Neural cell (in vitro differentiated cells): Measurements from ENCODE around the gene BTNL8. TPM values are rescaled to one million over a fixed set of nuclear protein-coding genes. Genes with fewer than 3 reads are reported as not detected.

Experiments
- H2AFZ ChIP-seq: fragments of 200-600, 300-800 bp; sonication (generic), shearing (Covaris generic); 2 replicates; pipeline ENCODE4 v1.6.0; 2014; ENCODE audit warnings: low read depth, mild to moderate bottlenecking, antibody characterized with exemption, low read length, moderate library complexity
- H3F3A ChIP-seq: fragments of 200-600 bp; shearing (Covaris generic); 2 replicates; pipeline ENCODE4 v1.6.1; 2016; ENCODE audit warnings: mild to moderate bottlenecking, moderate library complexity, mixed read lengths, antibody characterized with exemption, low read length; ENCODE audit not compliant: insufficient read depth, poor library complexity, severe bottlenecking
- H3K27ac ChIP-seq: fragments of 200-600, 300-800 bp; sonication (generic), shearing (Covaris generic); 2 replicates; pipeline ENCODE4 v1.5.1; 2014; ENCODE audit warnings: mild to moderate bottlenecking, low read length, moderate library complexity
- H3K27me3 ChIP-seq: fragments of 300-800, 200-600 bp; sonication (generic), shearing (Covaris generic); 2 replicates; pipeline ENCODE4 v1.6.0; 2014; ENCODE audit warnings: mild to moderate bottlenecking, low read depth, low read length, moderate library complexity; ENCODE audit not compliant: insufficient read depth
- H3K36me3 ChIP-seq: fragments of 300-800, 200-600 bp; sonication (generic), shearing (Covaris generic); 2 replicates; pipeline ENCODE4 v1.5.1; 2014; ENCODE audit warnings: mild to moderate bottlenecking, antibody characterized with exemption, low read length, moderate library complexity; ENCODE audit not compliant: insufficient read depth
- H3K4me2 ChIP-seq: fragments of 300-800, 200-600 bp; sonication (generic), shearing (Covaris generic); 2 replicates; pipeline ENCODE4 v1.6.0; 2014; ENCODE audit warnings: mild to moderate bottlenecking, low read length
- H3K4me3 ChIP-seq: fragments of 300-800, 200-600 bp; sonication (generic), shearing (Covaris generic); 2 replicates; pipeline ENCODE4 v1.5.1; 2014; ENCODE audit warnings: mild to moderate bottlenecking, low read length, moderate library complexity
- H3K79me2 ChIP-seq: fragments of 200-600 bp; shearing (Covaris generic); replicated peaks from 2 replicates; pipeline ENCODE4 v1.6.0; 2014; ENCODE audit warnings: mild to moderate bottlenecking, low read length, moderate library complexity; ENCODE audit not compliant: insufficient read depth
- H3K9ac ChIP-seq: fragments of 300-800, 200-600 bp; sonication (generic), shearing (Covaris generic); 2 replicates; pipeline ENCODE4 v1.6.1; 2016; ENCODE audit warnings: mild to moderate bottlenecking, low read length, mixed read lengths
- H3K9me2 ChIP-seq: fragments of 200-600 bp; shearing (Covaris generic); 2 replicates; pipeline ENCODE4 v1.6.1; 2016; ENCODE audit warnings: mild to moderate bottlenecking, low read length, mixed read lengths; ENCODE audit not compliant: insufficient read depth
- H3K9me3 ChIP-seq: fragments of 200-600, 300-800 bp; sonication (generic), shearing (Covaris generic); 2 replicates; pipeline ENCODE4 v1.6.1; 2016; ENCODE audit warnings: mild to moderate bottlenecking, mixed run types, low read length, moderate library complexity, mixed read lengths
- H4K20me1 ChIP-seq: fragments of 200-600 bp; shearing (Covaris generic); 2 replicates; pipeline ENCODE4 v1.6.1; 2016; ENCODE audit warnings: mild to moderate bottlenecking, mixed run types; ENCODE audit not compliant: insufficient read depth
- EP300 ChIP-seq: fragments of 450-650 bp; conservative IDR thresholded peaks from 2 replicates; pipeline ENCODE4 v1.6.1; 2014; ENCODE audit warnings: antibody characterized with exemption, mild to moderate bottlenecking, moderate library complexity; ENCODE audit not compliant: poor library complexity, severe bottlenecking
- EZH2 ChIP-seq: fragments of 200-600, 300-800 bp; shearing (Covaris generic), sonication (generic); IDR thresholded peaks from 2 replicates; pipeline ENCODE4 v1.6.1; 2014; ENCODE audit warnings: antibody characterized with exemption, low read length, borderline replicate concordance, mild to moderate bottlenecking; ENCODE audit not compliant: insufficient read depth, poor library complexity, severe bottlenecking
- MXI1 ChIP-seq: fragments of 450-650 bp; conservative IDR thresholded peaks from 2 replicates; pipeline ENCODE4 v1.6.1; 2014; ENCODE audit warnings: antibody characterized with exemption, mild to moderate bottlenecking; ENCODE audit not compliant: poor library complexity, severe bottlenecking
- POLR2AphosphoS5 ChIP-seq: IDR thresholded peaks from 2 replicates; pipeline ENCODE4 v1.6.1; 2012
- RAD21 ChIP-seq: fragments of 450-650 bp; conservative IDR thresholded peaks from 2 replicates; pipeline ENCODE4 v1.6.1; 2014; ENCODE audit warnings: antibody characterized with exemption, mild to moderate bottlenecking, moderate library complexity
- SMC3 ChIP-seq: fragments of 450-650 bp; conservative IDR thresholded peaks from 2 replicates; pipeline ENCODE4 v1.6.1; 2014; ENCODE audit warnings: antibody characterized with exemption, mild to moderate bottlenecking, moderate library complexity; ENCODE audit not compliant: poor library complexity
- TAF1 ChIP-seq: IDR thresholded peaks from 2 replicates; pipeline ENCODE4 v1.6.1; 2012; ENCODE audit warnings: low read depth
- polyA plus RNA-seq: library from polyadenylated mRNA; depleted of rRNA; stranded (reverse); fragments of >200 nt; gene quantifications from 2 replicates; pipeline ENCODE4 v1.2.3, GENCODE V29; 2014
- TF ChIP-seq, protein P1 (sequence below): IDR thresholded peaks from 2 replicates; pipeline ENCODE4 v1.6.1; 2012; ENCODE audit warnings: borderline replicate concordance
- TF ChIP-seq, protein P2 (sequence below): fragments of 450-650 bp; IDR thresholded peaks from 2 replicates; pipeline ENCODE4 v1.5.1; 2014; ENCODE audit warnings: antibody characterized with exemption, mild to moderate bottlenecking, moderate library complexity; ENCODE audit not compliant: poor library complexity, severe bottlenecking

BTNL8 gene
- polyA plus RNA-seq, 1 donor from 2014 or later: not detected

DNA sequence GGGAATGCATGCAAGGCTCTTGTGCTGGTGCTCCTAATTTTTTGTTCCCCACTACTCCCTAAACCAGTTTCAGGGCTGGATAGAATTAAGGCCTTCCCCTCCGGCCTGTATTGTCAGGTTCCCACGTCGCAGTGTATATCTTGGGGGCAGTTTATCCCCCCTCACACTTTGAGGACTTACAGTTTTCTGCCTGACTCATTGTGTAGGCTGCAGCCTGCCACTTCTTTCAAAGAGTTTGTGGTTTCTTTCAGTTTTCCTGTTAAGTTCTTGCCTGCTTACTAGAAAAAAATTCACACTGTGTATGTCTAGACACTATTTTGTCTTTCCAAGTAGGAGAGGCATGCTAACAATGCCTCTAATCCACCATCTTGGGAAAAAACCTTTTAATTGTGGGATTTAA is 61.2 kb downstream of the BTNL8 start:
- no peaks in the 10 kb centered on the region for H3K27me3 ChIP-seq
- H2AFZ ChIP-seq: no peak overlapping the region
- TF ChIP-seq RAD21: no peak
- no peak for TF ChIP-seq EZH2
- TF ChIP-seq SMC3: no peak
- TF ChIP-seq EP300: no peak
- TF ChIP-seq, protein P1, sequence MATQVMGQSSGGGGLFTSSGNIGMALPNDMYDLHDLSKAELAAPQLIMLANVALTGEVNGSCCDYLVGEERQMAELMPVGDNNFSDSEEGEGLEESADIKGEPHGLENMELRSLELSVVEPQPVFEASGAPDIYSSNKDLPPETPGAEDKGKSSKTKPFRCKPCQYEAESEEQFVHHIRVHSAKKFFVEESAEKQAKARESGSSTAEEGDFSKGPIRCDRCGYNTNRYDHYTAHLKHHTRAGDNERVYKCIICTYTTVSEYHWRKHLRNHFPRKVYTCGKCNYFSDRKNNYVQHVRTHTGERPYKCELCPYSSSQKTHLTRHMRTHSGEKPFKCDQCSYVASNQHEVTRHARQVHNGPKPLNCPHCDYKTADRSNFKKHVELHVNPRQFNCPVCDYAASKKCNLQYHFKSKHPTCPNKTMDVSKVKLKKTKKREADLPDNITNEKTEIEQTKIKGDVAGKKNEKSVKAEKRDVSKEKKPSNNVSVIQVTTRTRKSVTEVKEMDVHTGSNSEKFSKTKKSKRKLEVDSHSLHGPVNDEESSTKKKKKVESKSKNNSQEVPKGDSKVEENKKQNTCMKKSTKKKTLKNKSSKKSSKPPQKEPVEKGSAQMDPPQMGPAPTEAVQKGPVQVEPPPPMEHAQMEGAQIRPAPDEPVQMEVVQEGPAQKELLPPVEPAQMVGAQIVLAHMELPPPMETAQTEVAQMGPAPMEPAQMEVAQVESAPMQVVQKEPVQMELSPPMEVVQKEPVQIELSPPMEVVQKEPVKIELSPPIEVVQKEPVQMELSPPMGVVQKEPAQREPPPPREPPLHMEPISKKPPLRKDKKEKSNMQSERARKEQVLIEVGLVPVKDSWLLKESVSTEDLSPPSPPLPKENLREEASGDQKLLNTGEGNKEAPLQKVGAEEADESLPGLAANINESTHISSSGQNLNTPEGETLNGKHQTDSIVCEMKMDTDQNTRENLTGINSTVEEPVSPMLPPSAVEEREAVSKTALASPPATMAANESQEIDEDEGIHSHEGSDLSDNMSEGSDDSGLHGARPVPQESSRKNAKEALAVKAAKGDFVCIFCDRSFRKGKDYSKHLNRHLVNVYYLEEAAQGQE: no peak
- TF ChIP-seq, protein P2, sequence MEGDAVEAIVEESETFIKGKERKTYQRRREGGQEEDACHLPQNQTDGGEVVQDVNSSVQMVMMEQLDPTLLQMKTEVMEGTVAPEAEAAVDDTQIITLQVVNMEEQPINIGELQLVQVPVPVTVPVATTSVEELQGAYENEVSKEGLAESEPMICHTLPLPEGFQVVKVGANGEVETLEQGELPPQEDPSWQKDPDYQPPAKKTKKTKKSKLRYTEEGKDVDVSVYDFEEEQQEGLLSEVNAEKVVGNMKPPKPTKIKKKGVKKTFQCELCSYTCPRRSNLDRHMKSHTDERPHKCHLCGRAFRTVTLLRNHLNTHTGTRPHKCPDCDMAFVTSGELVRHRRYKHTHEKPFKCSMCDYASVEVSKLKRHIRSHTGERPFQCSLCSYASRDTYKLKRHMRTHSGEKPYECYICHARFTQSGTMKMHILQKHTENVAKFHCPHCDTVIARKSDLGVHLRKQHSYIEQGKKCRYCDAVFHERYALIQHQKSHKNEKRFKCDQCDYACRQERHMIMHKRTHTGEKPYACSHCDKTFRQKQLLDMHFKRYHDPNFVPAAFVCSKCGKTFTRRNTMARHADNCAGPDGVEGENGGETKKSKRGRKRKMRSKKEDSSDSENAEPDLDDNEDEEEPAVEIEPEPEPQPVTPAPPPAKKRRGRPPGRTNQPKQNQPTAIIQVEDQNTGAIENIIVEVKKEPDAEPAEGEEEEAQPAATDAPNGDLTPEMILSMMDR: no peak
- no peak for TF ChIP-seq POLR2AphosphoS5
- TF ChIP-seq TAF1: no peak
- TF ChIP-seq MXI1: no peak
- no peak overlapping the region for H3K4me2 ChIP-seq
- H3K9me3 ChIP-seq: no peaks in the 10 kb centered on the region
- H4K20me1 ChIP-seq: no peaks in the 10 kb centered on the region
- H3K9ac ChIP-seq: no peak overlapping the region
- no peak overlapping the region for H3K4me3 ChIP-seq
- H3K27ac ChIP-seq: no peak overlapping the region
- H3K36me3 ChIP-seq: no peaks in the 10 kb centered on the region
- no peaks in the 10 kb centered on the region for H3K9me2 ChIP-seq
- no peaks in the 10 kb centered on the region for H3F3A ChIP-seq
- H3K79me2 ChIP-seq: no peaks in the 10 kb centered on the region

DNA sequence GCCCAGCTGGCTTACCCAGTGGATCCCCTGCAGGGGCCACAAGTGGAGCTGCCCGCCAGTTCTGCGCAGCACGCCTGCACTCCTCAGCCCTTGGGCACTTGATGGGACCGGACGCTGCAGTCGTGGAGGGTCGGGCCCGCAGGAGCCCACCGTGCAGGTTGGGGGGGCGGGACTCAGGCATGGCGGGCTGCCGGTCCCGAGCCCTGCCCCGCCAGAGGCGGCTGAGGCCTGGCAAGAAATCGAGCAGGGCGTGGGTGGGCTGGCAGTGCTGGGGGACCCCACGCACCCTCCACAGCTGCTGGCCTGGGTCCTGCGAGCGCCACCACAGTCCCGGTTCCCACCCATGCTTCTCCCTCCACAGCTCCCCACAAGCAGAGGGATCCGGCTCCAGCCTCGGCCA is 70.4 kb downstream of the BTNL8 start:
- Histone ChIP-seq H2AFZ (no peak overlapping the region), H3K9me3 (no peaks in the 10 kb centered on the region), H4K20me1 (no peaks in the 10 kb centered on the region), H3K9ac (no peak overlapping the region), H3K4me2 (no peak overlapping the region), H3K36me3 (no peaks in the 10 kb centered on the region), H3K79me2 (no peaks in the 10 kb centered on the region), H3F3A (no peaks in the 10 kb centered on the region), H3K4me3 (no peak overlapping the region), H3K27me3 (no peaks in the 10 kb centered on the region), H3K27ac (no peak overlapping the region), H3K9me2 (no peaks in the 10 kb centered on the region)
- no peak for TF ChIP-seq EP300
- TF ChIP-seq, protein P1: no peak
- no peak for TF ChIP-seq RAD21
- TF ChIP-seq, protein P2: no peak
- no peak for TF ChIP-seq POLR2AphosphoS5
- TF ChIP-seq TAF1: no peak
- no peak for TF ChIP-seq EZH2
- TF ChIP-seq SMC3: no peak
- no peak for TF ChIP-seq MXI1
